ENCODE results near the gene RASSF6.

Gene RASSF6

GRCh38 chr4:73653695-73654106 is 33.5 kb upstream of the RASSF6 start:
- no peak overlapping the region for H3K4me3 ChIP-seq (ENCODE audit: low read length, poor library complexity, severe bottlenecking)
- H3K4me1 ChIP-seq (ENCODE audit: insufficient read depth, low read length, poor library complexity, severe bottlenecking), result peaks cover 5% of the 10 kb centered on the region
- peak overlapping the region; percentile 38 for H3K4me2 ChIP-seq (ENCODE audit: low read depth, low read length, poor library complexity, severe bottlenecking)
- no peaks in the 10 kb centered on the region for H3K9me3 ChIP-seq (ENCODE audit: insufficient read depth, low read depth, low read length)
- H3K36me3 ChIP-seq (ENCODE audit: insufficient read depth, low read length), result no peaks in the 10 kb centered on the region
- H3K9ac ChIP-seq (ENCODE audit: low read depth, low read length, poor library complexity, severe bottlenecking), result no peak overlapping the region
- no peaks in the 10 kb centered on the region for H3K27me3 ChIP-seq (ENCODE audit: insufficient read depth, low read length, poor library complexity, severe bottlenecking)
- TF ChIP-seq EZH2phosphoT487 (IDR thresholded peaks at IDR 0.05; ENCODE audit: borderline replicate concordance), result no peak
- TF ChIP-seq, protein P1, sequence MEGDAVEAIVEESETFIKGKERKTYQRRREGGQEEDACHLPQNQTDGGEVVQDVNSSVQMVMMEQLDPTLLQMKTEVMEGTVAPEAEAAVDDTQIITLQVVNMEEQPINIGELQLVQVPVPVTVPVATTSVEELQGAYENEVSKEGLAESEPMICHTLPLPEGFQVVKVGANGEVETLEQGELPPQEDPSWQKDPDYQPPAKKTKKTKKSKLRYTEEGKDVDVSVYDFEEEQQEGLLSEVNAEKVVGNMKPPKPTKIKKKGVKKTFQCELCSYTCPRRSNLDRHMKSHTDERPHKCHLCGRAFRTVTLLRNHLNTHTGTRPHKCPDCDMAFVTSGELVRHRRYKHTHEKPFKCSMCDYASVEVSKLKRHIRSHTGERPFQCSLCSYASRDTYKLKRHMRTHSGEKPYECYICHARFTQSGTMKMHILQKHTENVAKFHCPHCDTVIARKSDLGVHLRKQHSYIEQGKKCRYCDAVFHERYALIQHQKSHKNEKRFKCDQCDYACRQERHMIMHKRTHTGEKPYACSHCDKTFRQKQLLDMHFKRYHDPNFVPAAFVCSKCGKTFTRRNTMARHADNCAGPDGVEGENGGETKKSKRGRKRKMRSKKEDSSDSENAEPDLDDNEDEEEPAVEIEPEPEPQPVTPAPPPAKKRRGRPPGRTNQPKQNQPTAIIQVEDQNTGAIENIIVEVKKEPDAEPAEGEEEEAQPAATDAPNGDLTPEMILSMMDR (conservative IDR thresholded peaks at IDR 0.05; ENCODE audit: low read length), result peak; percentile 67
- no peaks in the 10 kb centered on the region for H3K79me2 ChIP-seq (ENCODE audit: insufficient read depth, low read length)
- H2AFZ ChIP-seq (ENCODE audit: low read length), result no peak overlapping the region
- no peaks in the 10 kb centered on the region for H4K20me1 ChIP-seq (ENCODE audit: insufficient read depth, low read length, poor library complexity, severe bottlenecking)
- no peaks in the 10 kb centered on the region for H3K9me2 ChIP-seq (replicated peaks; ENCODE audit: low read depth, low read length)
- no peaks in the 10 kb centered on the region for H3F3A ChIP-seq (ENCODE audit: low read depth)

- no peak overlapping the region for H2AFZ ChIP-seq (ENCODE audit: low read length)
- no peaks in the 10 kb centered on the region for H3K36me3 ChIP-seq (ENCODE audit: insufficient read depth, low read length)
- no peak overlapping the region for H3K9ac ChIP-seq (ENCODE audit: low read depth, low read length, poor library complexity, severe bottlenecking)
- no peaks in the 10 kb centered on the region for H3F3A ChIP-seq (ENCODE audit: low read depth)
- H3K9me2 ChIP-seq (replicated peaks; ENCODE audit: low read depth, low read length), result no peaks in the 10 kb centered on the region
- no peaks in the 10 kb centered on the region for H3K27me3 ChIP-seq (ENCODE audit: insufficient read depth, low read length, poor library complexity, severe bottlenecking)
- H3K4me2 ChIP-seq (ENCODE audit: low read depth, low read length, poor library complexity, severe bottlenecking), result no peak overlapping the region
- H3K9me3 ChIP-seq (ENCODE audit: insufficient read depth, low read depth, low read length), result no peaks in the 10 kb centered on the region
- no peak overlapping the region for H3K4me3 ChIP-seq (ENCODE audit: low read length, poor library complexity, severe bottlenecking)
- no peaks in the 10 kb centered on the region for H4K20me1 ChIP-seq (ENCODE audit: insufficient read depth, low read length, poor library complexity, severe bottlenecking)
- no peaks in the 10 kb centered on the region for H3K79me2 ChIP-seq (ENCODE audit: insufficient read depth, low read length)
- no peak for TF ChIP-seq EZH2phosphoT487 (IDR thresholded peaks at IDR 0.05; ENCODE audit: borderline replicate concordance)
- TF ChIP-seq, protein P1 (conservative IDR thresholded peaks at IDR 0.05; ENCODE audit: low read length), result no peak
- peaks cover 5% of the 10 kb centered on the region for H3K4me1 ChIP-seq (ENCODE audit: insufficient read depth, low read length, poor library complexity, severe bottlenecking)
Observed at GRCh38 chr4:73650250-73650649, 30.0 kb upstream of the RASSF6 start.

DNA sequence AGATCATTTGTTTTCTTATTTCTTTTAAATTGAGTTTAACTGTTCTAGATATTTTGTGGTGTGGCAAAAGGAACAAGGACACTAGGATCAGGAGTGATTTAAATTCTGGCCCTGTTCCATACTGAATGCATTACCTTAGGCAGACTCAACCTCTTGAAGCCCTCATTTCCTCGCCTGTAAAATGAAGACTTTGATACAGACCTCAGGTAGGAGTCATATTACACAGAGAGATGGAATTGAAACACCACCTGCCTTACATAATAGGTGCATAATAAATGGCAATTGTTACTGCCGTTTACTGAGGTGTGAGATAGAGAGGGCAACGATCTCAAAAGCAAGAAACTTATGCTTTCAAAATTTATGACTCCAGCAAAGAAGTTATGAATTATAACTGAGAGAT is 28.2 kb upstream of the RASSF6 start:
- Histone ChIP-seq H3K4me1 (ENCODE audit: insufficient read depth, low read length, poor library complexity, severe bottlenecking) (no peaks in the 10 kb centered on the region), H3K4me3 (ENCODE audit: low read length, poor library complexity, severe bottlenecking) (no peak overlapping the region), H3K79me2 (ENCODE audit: insufficient read depth, low read length) (no peaks in the 10 kb centered on the region), H2AFZ (ENCODE audit: low read length) (no peak overlapping the region), H3K4me2 (ENCODE audit: low read depth, low read length, poor library complexity, severe bottlenecking) (no peak overlapping the region), H3F3A (ENCODE audit: low read depth) (no peaks in the 10 kb centered on the region), H3K27me3 (ENCODE audit: insufficient read depth, low read length, poor library complexity, severe bottlenecking) (no peaks in the 10 kb centered on the region), H3K9me3 (ENCODE audit: insufficient read depth, low read depth, low read length) (no peaks in the 10 kb centered on the region), H3K9ac (ENCODE audit: low read depth, low read length, poor library complexity, severe bottlenecking) (no peak overlapping the region), H3K9me2 (replicated peaks; ENCODE audit: low read depth, low read length) (no peaks in the 10 kb centered on the region), H4K20me1 (ENCODE audit: insufficient read depth, low read length, poor library complexity, severe bottlenecking) (no peaks in the 10 kb centered on the region), H3K36me3 (ENCODE audit: insufficient read depth, low read length) (no peaks in the 10 kb centered on the region)
- no peak for TF ChIP-seq EZH2phosphoT487 (IDR thresholded peaks at IDR 0.05; ENCODE audit: borderline replicate concordance)
- TF ChIP-seq, protein P1 (conservative IDR thresholded peaks at IDR 0.05; ENCODE audit: low read length), result no peak

All from Loucy (cell line).